IPS DF 4.7 (cell line): ENCODE results near the gene HOXA13.

Experiments used
- DNase-seq: peaks from one replicate; pipeline ENCODE4 v3.0.0-alpha.2; 2013; ENCODE audit warnings: low spot score; ENCODE audit errors: extremely low read depth

The HOXA13 gene

DNA sequence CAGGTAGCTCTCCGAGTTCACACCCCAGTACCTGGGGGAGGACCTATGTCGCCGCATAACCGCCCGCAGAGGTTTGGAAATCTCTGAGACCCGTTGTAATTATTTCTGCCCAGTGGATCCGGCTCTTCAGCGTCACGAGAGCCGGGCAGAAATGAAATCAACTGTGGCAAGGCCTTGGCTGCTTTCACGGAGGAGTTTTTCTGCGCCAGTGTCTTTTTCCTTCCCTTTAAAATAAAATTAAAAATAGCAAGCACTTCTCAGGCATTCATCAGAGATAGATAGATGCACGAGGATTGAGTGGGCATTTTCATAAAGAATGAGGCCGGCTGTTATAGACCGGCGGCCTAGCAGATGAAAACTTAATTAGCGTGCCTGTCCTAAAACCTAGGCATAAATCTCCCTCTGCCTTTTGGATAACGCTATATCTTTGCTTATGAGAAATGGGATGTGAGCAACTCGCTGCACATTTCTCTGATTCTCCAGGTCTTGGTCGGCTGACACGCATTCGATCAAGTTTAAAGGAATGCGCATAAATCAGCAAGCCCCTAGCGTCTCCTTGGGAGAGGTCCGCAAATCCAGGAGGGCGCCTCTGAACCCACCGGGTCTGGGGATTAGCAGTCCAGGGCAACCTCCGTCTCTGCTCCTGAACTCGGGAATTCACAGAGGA lies 6.4 kb downstream of the HOXA13 start:
- DNase-seq, result no peak

DNA sequence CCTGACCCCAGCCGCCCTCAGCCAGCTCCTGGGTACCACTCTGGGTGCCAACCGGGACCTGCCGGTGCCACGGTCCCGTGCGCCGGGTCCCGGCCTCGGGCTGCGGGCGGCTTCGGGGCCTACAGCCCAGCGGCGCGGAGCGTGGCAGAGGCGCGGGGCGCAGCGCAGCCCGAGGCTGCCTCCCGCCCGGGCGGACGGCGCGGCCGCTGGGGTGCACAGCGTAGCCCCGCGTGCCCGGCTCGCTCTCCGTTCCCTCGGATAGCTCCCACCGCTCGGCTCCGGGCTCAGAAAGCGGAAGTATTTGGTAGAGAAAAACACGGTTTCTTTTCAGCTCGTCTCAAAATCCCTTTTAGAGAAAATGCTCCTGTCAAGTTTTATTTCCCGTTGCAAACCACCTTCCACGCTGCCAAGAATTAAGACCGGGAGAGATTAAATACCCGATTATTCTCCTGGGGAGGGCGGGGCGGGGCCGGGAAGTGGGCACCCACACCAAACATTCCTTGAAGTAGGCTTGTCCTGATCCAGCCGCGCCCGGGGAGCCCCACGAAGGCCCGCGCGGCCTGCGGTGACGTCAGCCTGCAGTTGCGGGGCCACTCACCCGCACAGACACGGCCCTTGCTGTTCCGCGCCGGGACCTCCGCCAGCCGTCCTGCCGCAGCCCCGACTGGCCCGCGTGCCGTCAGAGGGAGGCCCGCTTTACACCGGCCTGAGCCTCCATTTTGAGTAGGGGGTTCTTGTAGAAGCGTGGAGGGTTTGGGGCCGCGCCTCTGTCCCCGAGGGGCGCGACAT lies 7.2 kb downstream of the HOXA13 start:
- DNase-seq, result no peak

DNA sequence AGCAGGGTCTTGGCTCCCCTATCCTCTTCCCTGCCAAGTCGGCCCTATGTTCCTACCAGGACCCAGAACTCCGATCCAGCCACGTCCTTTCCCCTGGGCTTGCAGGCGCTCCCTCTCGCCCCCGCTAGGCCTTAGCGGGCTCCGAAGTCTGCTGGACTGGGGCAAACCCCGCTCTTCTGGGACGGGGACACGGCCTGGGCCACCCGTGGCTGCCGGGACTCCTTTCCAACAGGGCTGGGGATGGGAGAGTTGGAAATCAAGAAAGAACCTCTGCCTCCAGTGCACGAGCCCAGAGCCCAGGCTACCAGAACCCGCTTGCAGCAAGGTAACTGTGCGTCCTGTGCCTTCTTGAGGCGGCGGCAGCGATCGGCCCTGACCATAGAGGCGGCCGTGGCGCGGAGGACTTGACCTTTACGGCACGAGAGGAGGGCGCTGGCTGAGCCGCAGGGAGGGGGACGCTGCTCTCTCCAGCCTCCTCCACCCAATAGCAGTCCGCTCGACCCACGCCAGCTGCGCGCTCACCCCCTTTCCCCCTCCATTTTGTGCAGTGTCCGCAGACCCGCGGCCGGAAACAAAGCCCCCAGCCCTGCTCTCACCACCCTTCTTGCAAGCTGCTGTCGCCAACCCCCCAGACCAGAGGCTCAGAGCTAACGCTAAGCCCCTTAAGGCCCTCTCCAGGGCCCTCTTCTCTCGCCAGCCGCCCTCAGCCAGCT lies 7.9 kb downstream of the HOXA13 start:
- DNase-seq, result no peak

DNA sequence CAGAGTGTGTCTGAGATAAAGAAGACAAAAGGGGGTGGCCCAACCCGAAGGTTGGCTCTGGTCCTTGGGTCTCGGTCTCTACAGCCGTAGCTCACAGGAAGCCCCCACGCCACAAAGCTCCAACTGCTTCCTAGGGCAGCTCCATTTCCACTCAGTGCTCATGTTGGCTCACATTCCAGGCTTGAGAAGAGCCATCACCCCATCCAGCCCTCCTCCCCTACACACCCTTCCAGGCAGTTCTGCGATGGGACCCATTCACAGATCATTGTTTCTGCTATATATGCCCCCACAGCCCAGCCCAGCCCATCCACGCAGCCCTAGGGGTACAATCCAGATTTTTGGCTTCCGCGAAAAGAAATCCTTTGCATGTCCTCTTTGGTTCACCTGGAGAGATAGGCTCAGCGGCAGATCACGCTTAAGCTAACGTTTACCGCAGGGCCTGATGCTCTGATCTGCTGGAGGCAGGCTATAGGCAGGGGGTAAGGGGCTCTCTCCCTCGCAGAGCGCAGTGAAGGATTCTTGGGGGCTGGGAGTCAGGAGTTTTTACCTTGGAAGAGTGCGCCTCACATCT lies 8.6 kb downstream of the HOXA13 start:
- DNase-seq, result no peak

DNA sequence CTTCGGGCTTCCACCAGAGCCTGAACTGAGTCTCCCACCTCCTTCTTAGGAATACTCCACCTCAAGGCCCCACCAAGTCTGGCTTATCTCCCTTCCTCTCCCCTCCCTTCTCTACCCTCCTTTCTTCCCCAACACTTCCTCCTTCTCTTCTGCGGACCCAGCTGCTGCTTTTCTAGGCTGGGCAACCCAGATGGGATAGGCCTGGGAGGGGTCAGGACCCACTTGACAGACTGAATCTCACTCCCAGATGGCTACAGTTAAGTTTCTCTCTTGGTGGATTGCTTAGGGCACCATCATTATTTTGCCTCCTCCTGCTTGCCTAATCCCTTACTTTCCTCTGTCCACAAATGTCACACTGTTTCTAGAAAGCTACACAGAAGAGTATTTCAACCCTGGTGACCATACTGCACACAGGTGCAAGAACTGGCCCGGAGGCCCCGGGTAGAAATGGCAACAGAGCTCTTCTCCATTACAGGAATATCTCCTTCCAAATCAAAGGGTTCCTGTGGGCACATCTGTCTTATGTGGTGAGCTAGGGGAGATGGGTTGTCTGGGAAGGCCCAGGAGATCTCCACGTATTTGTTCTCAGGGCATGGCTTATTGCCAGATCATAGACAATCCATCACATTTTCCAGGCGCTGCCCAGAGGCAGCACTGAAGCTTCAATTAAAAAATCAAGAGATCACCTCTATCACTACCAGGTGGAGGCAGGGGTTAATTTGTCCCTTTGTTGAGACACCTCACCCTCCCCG lies 9.7 kb downstream of the HOXA13 start:
- DNase-seq, result no peak

DNA sequence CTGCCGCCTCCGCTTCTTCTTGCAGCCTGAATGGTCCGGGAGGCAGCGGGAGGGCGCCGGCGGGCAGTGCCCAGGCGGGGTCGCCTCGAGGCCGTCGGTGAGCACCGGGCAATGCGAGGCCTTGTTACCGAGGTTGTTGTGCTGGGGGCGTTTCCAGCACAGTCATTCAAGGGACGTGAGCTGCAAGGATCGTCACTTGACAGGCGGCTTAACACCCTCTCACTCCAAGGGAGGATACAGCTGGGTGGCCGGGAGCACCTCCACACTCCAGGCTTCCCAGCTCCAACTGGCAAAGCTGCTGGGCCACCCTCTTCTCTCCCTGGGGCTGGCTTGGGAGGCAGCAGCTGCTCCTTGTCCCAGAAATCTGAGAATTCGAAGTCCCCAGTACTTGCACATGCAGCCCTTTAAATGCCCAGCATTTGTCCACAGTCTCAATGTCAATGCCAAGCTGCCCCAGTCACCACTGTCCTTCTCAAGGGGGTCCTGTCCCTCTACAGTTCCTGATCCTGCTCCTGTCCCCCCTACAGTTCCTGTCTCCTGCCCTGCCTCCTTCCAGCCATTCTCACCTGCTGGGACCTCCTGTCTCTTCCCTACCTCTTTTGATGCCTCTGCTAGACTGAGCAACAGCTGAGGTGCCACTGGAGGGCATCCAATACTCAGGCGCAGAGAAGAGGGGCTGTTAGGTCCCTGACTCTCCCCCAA lies 10.4 kb downstream of the HOXA13 start:
- DNase-seq, result no peak

DNA sequence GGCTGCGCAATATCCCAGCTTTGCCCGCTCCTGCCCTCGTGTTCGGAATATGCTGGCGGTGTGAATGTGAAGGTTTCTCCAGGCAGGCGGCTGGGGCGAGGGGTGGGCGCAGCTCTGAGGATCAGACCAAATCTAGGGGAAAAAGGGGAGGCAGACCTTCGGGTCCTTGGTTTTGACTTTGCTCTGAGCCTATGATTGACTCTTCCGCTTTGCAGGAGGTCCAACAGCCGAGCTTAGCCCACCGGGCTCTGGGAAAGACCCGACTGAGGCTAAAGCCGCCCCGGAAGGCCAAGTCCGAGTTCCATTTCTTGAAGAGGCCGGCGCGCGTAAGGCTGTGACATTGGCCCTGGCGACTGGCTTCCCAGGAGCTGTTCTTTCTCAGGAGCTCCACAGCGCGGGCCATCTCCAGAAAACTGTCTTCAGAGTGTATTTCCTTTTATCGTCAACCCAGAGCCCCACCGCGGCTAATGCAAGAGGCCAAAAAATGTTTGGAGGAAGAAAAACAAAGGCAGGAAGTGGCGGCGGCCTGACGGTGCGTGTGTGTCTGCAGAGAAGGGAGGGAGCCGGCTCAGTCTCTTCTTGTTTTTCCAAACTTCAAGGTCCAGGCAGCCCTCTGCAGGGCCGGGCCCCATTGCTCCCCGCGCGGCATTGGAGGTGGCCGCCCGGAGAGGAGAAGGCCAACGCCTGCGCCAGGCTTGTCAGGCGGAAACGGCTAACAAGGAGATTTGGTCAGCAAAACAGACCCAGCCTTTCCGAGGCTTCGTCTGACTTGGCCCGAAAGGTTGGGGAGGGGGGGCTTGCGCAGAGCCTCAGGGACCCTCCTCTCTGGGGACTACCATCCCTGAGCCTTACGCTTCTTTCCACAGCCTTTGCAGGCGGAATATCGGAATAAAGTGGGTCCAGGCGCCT lies 11.3 kb downstream of the HOXA13 start:
- DNase-seq, result no peak

DNA sequence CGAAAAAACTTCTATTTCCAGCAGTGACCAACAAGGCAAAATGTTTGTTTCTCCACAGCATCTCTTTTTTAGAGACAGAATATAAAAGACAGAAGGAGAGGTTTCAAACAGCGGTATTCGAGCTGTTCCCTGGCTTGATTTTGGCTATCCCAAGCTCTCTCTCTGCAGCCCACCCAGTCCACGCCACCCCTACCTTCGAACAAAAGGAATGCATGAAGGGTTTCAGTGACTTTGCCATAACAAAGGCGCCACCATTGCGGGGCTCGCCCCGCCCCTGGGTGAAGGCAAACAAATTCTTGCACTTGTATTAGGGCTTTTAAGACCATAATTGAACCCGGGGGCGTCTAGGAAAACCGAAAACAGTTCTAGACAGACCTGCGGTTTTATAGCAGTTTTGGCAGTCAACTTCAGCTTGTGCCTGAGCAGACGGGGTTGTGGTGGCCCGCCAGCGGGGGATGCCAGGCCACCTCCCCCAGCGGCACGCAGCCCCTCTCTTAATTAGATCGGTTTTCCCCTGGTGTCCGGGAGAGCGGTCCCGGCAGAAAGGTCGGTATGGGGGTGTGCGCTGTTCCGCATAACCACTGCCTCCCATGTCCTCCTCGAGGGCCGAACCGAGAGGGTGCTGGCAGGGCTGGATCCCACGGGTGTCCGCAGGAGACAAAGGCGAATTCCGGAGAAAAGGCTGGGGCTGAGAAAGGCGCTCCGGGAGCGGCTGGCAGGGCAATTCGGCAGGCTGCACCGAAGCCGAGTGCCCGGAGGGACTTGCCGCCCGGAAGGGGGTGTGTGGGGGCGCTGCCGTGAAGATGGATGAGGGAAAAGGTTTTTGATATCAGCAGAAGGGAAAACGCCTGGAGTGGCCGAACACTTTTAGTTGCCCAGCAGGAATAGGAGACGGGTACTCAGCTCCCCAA lies 12.2 kb downstream of the HOXA13 start:
- no peak for DNase-seq

DNA sequence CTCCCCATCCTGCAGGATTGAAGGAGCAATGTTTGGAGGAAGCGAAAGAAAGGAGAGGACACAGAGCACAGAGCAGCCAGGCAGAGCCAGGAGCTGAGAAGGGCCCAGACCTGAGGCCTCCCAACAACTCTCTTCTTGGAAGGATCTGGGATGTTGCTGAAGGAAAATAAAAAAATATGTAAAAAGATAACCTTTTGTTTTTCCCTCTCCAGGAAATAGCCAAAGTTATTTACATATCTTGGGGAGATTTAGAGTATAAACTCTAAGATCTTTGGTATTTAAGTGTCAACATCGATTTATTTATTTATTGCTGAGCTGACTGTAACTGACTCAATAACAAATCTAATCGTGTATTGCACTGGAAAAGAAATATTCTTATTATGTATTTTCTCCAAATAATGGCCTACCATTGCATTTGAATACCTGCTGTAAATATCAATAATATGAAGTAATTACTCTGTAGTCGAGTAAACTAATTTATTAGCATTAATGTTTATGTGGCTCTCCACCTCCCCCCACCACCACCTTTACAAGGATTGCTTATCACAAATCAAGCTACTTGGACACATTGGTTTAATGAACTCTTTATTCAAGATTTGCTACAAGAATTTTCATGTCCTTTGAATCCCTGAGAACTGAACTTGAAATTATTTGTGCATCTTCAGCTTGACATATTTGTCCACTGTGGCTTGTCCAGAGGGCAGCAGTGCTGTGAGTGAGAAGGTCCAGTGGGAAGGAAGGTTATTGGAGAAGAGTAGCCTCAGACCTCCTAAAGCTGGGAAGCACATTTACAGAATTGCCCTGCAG lies 13.0 kb downstream of the HOXA13 start:
- DNase-seq, result no peak

DNA sequence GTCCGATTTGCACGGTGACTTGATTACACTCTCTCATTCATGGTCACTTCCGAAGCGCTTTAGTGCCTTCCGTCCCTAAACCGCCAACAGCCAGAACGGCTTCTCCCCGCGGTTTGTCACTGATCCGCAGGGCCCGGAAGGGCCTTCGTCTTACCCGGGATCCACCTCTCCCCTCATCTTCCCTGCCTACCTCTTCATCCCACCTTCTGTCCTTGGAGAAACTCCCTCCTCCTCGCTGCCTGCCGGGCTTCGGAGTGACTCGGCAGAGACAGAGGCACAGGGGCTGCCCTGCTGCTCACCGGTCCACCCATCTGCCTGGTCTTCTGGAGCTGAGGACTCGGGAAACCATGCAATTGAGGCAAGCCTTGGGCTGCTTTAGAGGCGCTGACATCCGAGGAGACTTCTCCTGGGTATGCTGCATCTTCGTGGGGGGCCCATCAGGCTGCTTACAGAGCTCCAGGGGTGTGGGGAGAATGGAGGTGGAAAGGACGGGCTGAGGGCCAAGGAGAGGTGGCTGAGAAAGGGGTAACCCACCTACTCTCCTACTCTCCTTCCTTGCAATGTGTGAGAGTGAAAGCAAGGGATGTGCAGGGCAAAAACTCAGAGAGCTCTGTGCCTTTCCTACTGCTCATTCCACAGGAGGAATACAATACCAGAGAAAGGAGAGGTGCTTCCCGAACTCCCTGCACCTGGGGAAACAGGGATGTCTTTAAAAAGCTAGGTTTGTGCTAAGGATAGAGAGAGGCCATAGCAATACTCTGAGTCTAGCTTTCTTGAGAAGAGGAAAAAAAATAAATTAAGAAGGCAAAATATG lies 13.8 kb downstream of the HOXA13 start:
- no peak for DNase-seq

DNA sequence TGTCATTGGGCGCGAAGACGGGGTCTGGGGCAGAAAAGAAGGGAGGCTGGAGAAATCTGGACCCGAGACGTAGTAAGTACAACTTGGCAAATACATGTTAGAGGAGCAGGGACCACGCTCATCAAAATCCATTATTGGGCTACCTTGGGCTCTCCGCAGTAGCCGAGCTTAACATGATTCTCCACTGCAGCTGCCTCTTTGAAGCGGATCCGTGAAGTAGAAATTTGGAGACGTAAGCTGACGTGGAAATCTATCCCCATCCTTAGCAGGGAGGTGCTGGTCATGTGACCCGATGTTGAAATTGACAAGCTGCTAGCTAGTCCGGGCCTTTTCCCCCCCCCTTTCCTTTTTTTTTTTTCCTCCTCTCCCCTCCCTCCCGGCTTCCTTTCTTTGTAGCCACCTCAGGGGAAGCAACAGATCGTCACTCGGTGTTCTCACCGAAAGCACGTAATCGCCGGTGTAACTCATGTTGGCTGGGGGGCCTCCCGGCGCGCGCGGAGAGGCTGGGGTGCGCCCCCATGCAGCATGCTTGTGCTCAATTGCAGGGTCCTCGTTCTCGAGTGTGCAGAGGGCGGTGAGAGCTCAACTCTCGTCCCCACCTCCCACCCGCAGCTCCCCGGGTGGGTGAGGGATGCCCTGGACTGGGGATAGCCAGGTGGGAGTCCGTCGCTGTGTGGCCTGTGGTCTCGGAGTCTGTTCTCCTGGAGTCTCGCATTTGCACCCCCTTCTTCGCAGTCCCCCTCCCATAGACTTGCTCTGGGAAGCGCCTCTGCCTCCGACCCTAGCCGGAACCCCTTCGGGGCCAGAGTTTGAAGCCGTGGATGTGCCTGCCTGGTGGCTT lies 14.7 kb downstream of the HOXA13 start, which contains the start of gene HOXA11:
Gene HOXA11, minus strand, starts transcription at position 220 of the 841 bp plus-strand sequence. Its CDS starts 88 bp downstream, at position 132.
- DNase-seq, result no peak

DNA sequence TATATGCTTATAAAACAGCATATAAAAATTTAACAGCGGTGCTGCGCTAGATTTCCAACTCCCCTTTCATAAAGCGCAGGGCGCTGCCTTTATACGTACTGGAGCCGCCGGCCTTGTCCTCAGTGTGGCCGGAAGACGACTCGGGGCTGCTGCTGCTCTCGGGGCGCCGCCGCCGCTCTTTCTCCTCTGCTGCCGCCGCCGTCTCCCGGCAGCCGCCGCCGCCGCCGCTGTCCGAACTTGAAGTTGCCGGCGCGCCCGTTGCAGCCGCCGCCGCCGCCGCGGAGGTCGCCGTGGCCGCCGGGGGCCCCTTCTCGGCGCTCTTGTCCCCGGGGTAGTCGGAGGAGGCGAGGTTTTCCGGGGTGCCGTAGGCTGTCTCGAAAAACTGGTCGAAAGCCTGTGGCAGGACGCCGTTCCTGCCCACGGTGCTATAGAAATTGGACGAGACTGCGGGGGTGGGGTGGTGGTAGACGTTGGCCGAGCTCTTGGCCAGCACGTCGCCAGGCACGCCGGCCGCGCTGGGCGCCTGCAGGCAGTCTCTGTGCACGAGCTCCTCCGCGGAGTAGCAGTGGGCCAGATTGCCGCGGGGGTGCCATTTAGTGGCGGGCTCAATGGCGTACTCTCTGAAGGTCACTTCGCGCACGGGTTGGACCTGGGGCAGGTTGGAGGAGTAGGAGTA lies 15.4 kb downstream of the HOXA13 start:
- no peak for DNase-seq

DNA sequence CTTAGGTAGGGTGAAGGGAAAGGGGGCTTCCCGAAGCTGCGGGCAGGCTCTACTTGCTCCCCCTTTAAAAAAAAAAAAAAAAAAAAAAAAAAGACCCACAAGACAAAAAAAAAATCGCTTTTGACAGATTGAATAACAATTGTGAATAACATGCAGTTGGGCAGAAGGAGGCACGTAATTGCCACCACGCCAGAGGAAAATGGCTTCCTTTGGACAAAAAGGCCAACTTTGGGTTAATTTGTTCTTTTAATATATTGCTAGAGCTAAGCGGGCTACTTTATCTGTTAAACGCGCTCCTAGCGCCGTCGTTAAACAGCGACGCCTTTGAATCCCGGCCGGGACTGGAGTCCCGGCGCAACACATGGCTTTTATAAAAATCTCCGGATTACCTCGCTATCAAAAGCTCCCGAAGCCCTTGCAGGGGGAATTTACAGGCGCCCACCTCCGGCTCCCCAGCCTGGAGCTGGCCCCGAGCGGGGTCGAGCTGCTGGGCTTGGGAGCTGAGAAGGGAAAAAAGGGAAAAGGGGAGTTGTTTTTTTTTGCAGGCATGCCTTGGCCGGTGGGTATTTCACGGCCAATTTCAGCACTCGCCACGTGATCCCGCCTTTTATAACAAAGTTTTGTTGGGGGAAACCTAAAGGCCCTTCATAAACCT lies 16.1 kb downstream of the HOXA13 start:
- DNase-seq, result no peak

DNA sequence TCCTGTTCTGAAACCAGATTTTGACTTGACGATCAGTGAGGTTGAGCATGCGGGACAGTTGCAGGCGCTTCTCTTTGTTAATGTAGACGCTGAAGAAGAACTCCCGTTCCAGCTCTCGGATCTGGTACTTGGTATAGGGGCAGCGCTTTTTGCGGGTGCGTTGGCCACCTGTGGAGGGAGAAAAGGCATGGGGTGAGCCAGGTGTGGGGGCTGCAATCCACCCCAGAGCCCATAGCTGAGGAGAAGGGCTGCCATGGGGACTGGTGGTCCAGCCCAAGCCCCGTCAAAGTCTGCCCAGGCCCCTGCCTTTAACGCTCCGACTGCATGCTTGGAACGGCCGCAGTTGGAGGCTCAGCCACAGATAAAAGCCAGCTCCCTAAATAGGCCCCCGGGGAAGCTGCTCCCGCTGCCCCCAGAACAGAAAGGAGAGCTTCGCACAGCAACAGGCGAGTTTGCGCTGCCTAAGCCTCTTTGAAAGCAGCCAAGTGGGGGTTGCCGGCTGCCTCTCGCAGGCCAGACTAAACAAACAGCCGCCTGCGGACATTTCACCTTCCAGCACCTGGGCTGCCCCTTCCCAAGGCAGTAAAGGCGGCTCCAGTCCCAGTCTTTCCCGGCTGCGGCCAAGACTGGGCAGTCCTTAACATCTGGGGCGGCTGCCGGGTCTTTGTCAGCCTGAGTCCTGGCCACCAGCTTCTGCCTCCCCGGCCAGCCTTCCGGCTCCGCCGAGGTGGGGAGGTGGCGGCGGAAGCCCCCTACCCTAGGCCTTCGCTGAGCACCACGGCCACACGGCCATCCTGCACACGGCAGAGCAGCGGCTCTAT lies 16.8 kb downstream of the HOXA13 start:
- no peak for DNase-seq
